K562 (cell line): ENCODE data around the gene CEP120. TPM values are rescaled to one million over a fixed set of nuclear protein-coding genes. Genes with fewer than 3 reads are reported as not detected.

Experiments
- ATAC-seq: fragments of 200-7000 bp; cut with Tn5 transposase; 3 replicates; pipeline ENCODE4 v1.9.1; 2020; ENCODE audit warnings: moderate library complexity
- BruUV-seq: library from RNA; stranded (reverse); fragments of 400-500 nt; replicated peaks from 2 replicates; lab custom pipeline; 2021; lab: Mats Ljungman, UMichigan
- CTCF ChIA-PET: fragments of 300-600 bp; formaldehyde crosslinking; extraction: SDS; loops from one replicate; lab custom pipeline; 2021; ENCODE audit warnings: low intra/inter-chr PET ratio; lab: Yijun Ruan, JAX
- POLR2A ChIA-PET: fragments of 300-600, 350-650 bp; sonication (Branson Sonifier 250); formaldehyde crosslinking; extraction: SDS; loops from one replicate; lab custom pipeline; 2021; ENCODE audit warnings: antibody characterized with exemption, inconsistent platforms; lab: Yijun Ruan, JAX
- DNase-seq, 4 experiments: peaks; one replicate each; pipeline versions ENCODE4 v3.0.0 to v3.0.0-alpha.2; 2011 to 2018; ENCODE audit warnings: low spot score in 3 of 4, mixed read lengths in 3 of 4; ENCODE audit errors: extremely low read depth in 1 of 4
- FAIRE-seq: peaks from 2 replicates; lab custom pipeline; 2011; peaks lifted over from hg19 to GRCh38; lab: Jason Lieb, UNC
- H2AFZ ChIP-seq: 2 replicates; pipeline ENCODE4 v1.6.0; 2011; ENCODE audit warnings: low read depth, low read length, control low read depth, inconsistent platforms
- H3K27ac ChIP-seq: fragments of 200-600 bp; 3 replicates; pipeline ENCODE4 v1.8.0; 2011; ENCODE audit warnings: low read depth, mild to moderate bottlenecking, control low read depth, inconsistent platforms, low read length, moderate library complexity, mixed read lengths; ENCODE audit errors: extremely low read depth
- H3K27me3 ChIP-seq, 2 experiments: fragments of 300-600 bp in 1 of 2; 2 replicates in 1 of 2; 3 replicates in 1 of 2; pipeline versions ENCODE4 v1.6.0 to v1.8.0; 2011; ENCODE audit warnings: inconsistent platforms in 2 of 2, low read length in 2 of 2, mild to moderate bottlenecking in 1 of 2, mixed read lengths in 1 of 2, moderate library complexity in 1 of 2; ENCODE audit not compliant: control insufficient read depth in 2 of 2, insufficient read depth in 2 of 2
- H3K36me3 ChIP-seq: fragments of 300-600 bp; 3 replicates; pipeline ENCODE4 v1.8.0; 2011; ENCODE audit warnings: mild to moderate bottlenecking, low read length, inconsistent platforms; ENCODE audit not compliant: control insufficient read depth, insufficient read depth
- H3K4me1 ChIP-seq, 2 experiments: fragments of 200-600 bp in 1 of 2; replicated peaks in 1 of 2; 2 replicates in 1 of 2; 3 replicates in 1 of 2; pipeline versions ENCODE4 v1.5.1 to v1.8.0; 2011; ENCODE audit warnings: inconsistent platforms in 2 of 2, low read length in 2 of 2, mild to moderate bottlenecking in 1 of 2, mixed read lengths in 1 of 2, moderate library complexity in 1 of 2; ENCODE audit not compliant: control insufficient read depth in 2 of 2, insufficient read depth in 2 of 2
- H3K4me2 ChIP-seq: 2 replicates; pipeline ENCODE4 v1.6.1; 2011; ENCODE audit warnings: low read length, control low read depth, inconsistent platforms, mixed read lengths; ENCODE audit not compliant: insufficient read depth
- H3K4me3 ChIP-seq: fragments of 200-600 bp; sonication (generic), shearing (Covaris generic); 2 replicates; pipeline ENCODE4 v1.5.1; 2016; ENCODE audit warnings: control low read depth, inconsistent platforms
- H3K79me2 ChIP-seq: fragments of 200-600 bp; 3 replicates; pipeline ENCODE4 v1.8.0; 2011; ENCODE audit warnings: low read length, inconsistent platforms; ENCODE audit not compliant: control insufficient read depth, insufficient read depth
- H3K9ac ChIP-seq, 2 experiments: 2 replicates each; pipeline versions ENCODE4 v1.6.0 to v1.6.1; 2011; ENCODE audit warnings: low read depth in 2 of 2, low read length in 2 of 2, control low read depth in 1 of 2, inconsistent platforms in 1 of 2, mild to moderate bottlenecking in 1 of 2, mixed read lengths in 1 of 2; ENCODE audit not compliant: insufficient read depth in 1 of 2
- H3K9me1 ChIP-seq: one replicate; pipeline ENCODE4 v1.6.0; 2011; ENCODE audit warnings: inconsistent platforms, mild to moderate bottlenecking, low read length, moderate library complexity; ENCODE audit not compliant: control insufficient read depth, insufficient read depth
- H3K9me3 ChIP-seq: replicated peaks from 2 replicates; pipeline ENCODE4 v1.5.1; 2011; ENCODE audit warnings: low read depth, low read length, inconsistent platforms; ENCODE audit not compliant: control insufficient read depth, insufficient read depth
- H4K20me1 ChIP-seq: replicated peaks from 2 replicates; pipeline ENCODE4 v1.6.1; 2011; ENCODE audit warnings: low read length, inconsistent platforms, mixed read lengths; ENCODE audit not compliant: control insufficient read depth, insufficient read depth
- CEBPB ChIP-seq: fragments of 450-650 bp; IDR thresholded peaks from 2 replicates; pipeline ENCODE4 v1.6.1; 2016; ENCODE audit warnings: missing genetic modification characterization, missing compliant biosample characterization
- CEBPG ChIP-seq, 3 experiments: fragments of 200-800 bp in 1 of 3; sonication (Bioruptor generic) in 1 of 3; sonication (generic) in 1 of 3; formaldehyde crosslinking in 1 of 3; IDR thresholded peaks in 2 of 3; conservative IDR thresholded peaks in 1 of 3; 2 replicates each; pipeline versions ENCODE4 v1.6.1 to v1.8.0; 2016 to 2022; ENCODE audit warnings: missing compliant biosample characterization in 2 of 3, missing genetic modification characterization in 2 of 3, mild to moderate bottlenecking in 1 of 3, missing genetic modification reagents in 1 of 3
- UBTF ChIP-seq, 2 experiments: IDR thresholded peaks; 2 replicates each; pipeline ENCODE4 v1.6.1; 2012; ENCODE audit warnings: improper control_type of control experiment in 2 of 2, low read depth in 2 of 2, low read length in 2 of 2, borderline replicate concordance in 1 of 2
- VEZF1 ChIP-seq: fragments of 200-800 bp; sonication (Bioruptor generic); IDR thresholded peaks from 2 replicates; pipeline ENCODE4 v1.6.1; 2017; ENCODE audit warnings: missing genetic modification characterization, missing compliant biosample characterization
- WGBS: fragments of 100-300 bp; shearing (Covaris generic); methylation state at CpG from one replicate; pipeline ENCODE4 v1.1.6; 2016; ENCODE audit warnings: low coverage, mixed read lengths; ENCODE audit not compliant: insufficient coverage; ENCODE audit errors: missing lambda C conversion rate; 5-methylcytosine and 5-hydroxymethylcytosine counted together
- in situ Hi-C: fragments of 300-500 bp; cut with MboI; formaldehyde crosslinking; loops from 4 replicates; pipeline ENCODE4 v1.15.0; 2018; ENCODE audit warnings: inconsistent platforms, mixed read lengths
- intact Hi-C: fragments of 100-400 bp; cut with micrococcal nuclease; formaldehyde crosslinking; loops from 2 replicates; pipeline ENCODE4 v1.14.2; 2022
- polyA plus RNA-seq, 8 experiments: library from polyadenylated mRNA; depleted of rRNA in 4 of 8; stranded (reverse) in 5 of 8; unstranded in 3 of 8; fragments of >200 nt; fragmentation: Nextera tagmentation in 2 of 8; fragmentation: Illumina TruSeq in 1 of 8; extraction: Ambion mirVana in 2 of 8; extraction: Trizol in 1 of 8; gene quantifications; 2 replicates each; pipeline versions ENCODE4 v1.2.1 to v1.2.3, GENCODE V29; 2011 to 2014; ENCODE audit warnings: inconsistent platforms in 1 of 8, missing spikeins in 1 of 8
- total RNA-seq, 7 experiments: library from RNA; depleted of rRNA in 6 of 7; stranded (reverse); fragments of >200 nt in 6 of 7; fragmentation: Illumina TruSeq in 2 of 7; extraction: Trizol in 2 of 7; gene quantifications; 2 replicates each; pipeline versions ENCODE4 v1.2.1 to v1.2.3, GENCODE V29; 2011 to 2021; ENCODE audit warnings: low replicate concordance in 1 of 7
- TF ChIP-seq, protein P1 (sequence below), 2 experiments: fragments of 450-650 bp in 1 of 2; sonication (generic) in 1 of 2; formaldehyde crosslinking in 1 of 2; IDR thresholded peaks in 1 of 2; conservative IDR thresholded peaks in 1 of 2; 2 replicates each; pipeline versions ENCODE4 v1.6.1 to v1.8.1; 2016 to 2023; ENCODE audit warnings: mild to moderate bottlenecking in 2 of 2, moderate library complexity in 2 of 2, inconsistent platforms in 1 of 2, missing genetic modification reagents in 1 of 2

CEP120 gene
- total and polyA plus RNA-seq, 9 of the 15 experiments (the other 6 are each of a cell fraction or from before 2014, with no cell fraction given), result 3.3 to 24.9 (median 14.4) TPM

DNA sequence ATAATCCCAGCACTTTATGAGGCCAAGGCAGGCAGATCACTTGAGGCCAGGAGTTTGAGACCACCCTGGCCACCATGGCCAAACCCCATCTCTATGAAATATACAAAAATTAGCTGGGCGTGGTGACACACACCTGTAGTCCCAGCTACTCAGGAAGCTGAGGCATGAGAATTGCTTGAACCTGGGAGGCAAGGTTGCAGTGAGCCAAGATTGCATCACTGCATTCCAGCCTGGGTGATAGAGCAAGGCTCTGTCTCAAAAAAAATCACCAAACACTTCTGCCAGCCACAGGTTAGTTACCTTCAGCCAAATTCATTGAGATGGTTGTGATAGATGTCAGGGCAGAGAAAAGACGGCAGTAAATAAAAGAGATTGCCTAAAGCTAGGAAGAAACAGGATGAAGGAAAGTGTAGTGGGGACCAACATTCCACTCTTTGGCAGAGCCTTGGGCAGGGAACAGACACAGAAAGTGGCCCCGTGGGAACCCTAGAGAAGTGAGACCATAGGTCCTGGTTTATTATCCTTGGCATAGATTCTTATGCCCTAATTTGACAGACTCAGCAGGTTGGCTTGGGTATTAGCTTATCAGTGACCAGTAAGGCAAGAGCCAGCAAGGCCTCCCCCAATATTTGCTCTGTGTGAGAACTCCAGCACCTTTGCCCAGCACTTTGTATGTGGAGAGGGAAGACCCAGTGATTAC is 5.5 kb upstream of the CEP120 start:
- no peaks in the 10 kb centered on the region for H3K27me3 ChIP-seq
- no peaks in the 10 kb centered on the region for H3K36me3 ChIP-seq
- H3K9me1 ChIP-seq, result no peaks in the 10 kb centered on the region
- WGBS, result 43% methylated on average over 3 of the region's 3 CpGs
- ChIA-PET POLR2A (no interaction called here), CTCF (no interaction called here)
- intact Hi-C loops, result loop anchor here (10.0 kb wide), 1 partner anchor 186 kb away; no protein-coding TSS in a partner anchor
- no peak; the same call in 2 of the 3 replicates for ATAC-seq
- H3K27ac ChIP-seq, result no peak overlapping the region
- TF ChIP-seq CEBPB (tag), result 0 out of 2 replicates have a peak, but pooled peaks have one; percentile 10
- TF ChIP-seq, protein P1, sequence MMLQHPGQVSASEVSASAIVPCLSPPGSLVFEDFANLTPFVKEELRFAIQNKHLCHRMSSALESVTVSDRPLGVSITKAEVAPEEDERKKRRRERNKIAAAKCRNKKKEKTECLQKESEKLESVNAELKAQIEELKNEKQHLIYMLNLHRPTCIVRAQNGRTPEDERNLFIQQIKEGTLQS (IDR thresholded peaks at IDR 0.05), result peak; percentile 44; the same call in 1 of the 2 replicates
- TF ChIP-seq, protein P1 (CRISPR knock-in tag; conservative IDR thresholded peaks at IDR 0.05), result no peak
- TF ChIP-seq CEBPG (CRISPR knock-in tag; IDR thresholded peaks at IDR 0.05), result 0 out of 2 replicates have a peak, but pooled peaks have one; percentile 20
- TF ChIP-seq CEBPG (tag; conservative IDR thresholded peaks at IDR 0.05 in 1 of 2, IDR thresholded peaks at IDR 0.05 in 1 of 2), result 0 out of 4 replicates have a peak, but pooled peaks of 1 of the 2 experiments have one; percentile 20
- no peak for TF ChIP-seq UBTF (IDR thresholded peaks at IDR 0.05; ENCODE audit: borderline replicate concordance in 1 of 2, low read depth in 2 of 2, low read length in 2 of 2)
- no peak for TF ChIP-seq VEZF1 (CRISPR knock-in tag)
- no peak overlapping the region for H3K4me3 ChIP-seq
- H3K4me2 ChIP-seq, result no peak overlapping the region
- DNase-seq, result no peak
- no peaks in the 10 kb centered on the region for H3K79me2 ChIP-seq
- no peaks in the 10 kb centered on the region for H3K9me3 ChIP-seq
- no peak overlapping the region for H3K9ac ChIP-seq
- H4K20me1 ChIP-seq, result no peaks in the 10 kb centered on the region
- no TSS peak for BruUV-seq
- in situ Hi-C loops, result no loop called here
- no peak for FAIRE-seq
- H2AFZ ChIP-seq, result no peak overlapping the region
- no peaks in the 10 kb centered on the region; a peak in 1 of 5 replicates for H3K4me1 ChIP-seq
